Large intestine (tissue), 3 donors: ENCODE results near the gene TMEM140. TPM values are rescaled to one million over a fixed set of nuclear protein-coding genes. Genes with fewer than 3 reads are reported as not detected.

ENCODE experiments used
- DNase-seq, 2 donors: peaks; one replicate each; pipeline versions ENCODE4 v3.0.0 to v3.0.0-alpha.2; 2013
- H3K27ac ChIP-seq: one replicate; pipeline ENCODE4 v1.5.1; 2013; ENCODE audit warnings: low read length
- H3K27me3 ChIP-seq: 2 replicates; pipeline ENCODE4 v1.6.1; 2013; ENCODE audit warnings: low read length; ENCODE audit not compliant: control insufficient read depth, insufficient read depth
- H3K36me3 ChIP-seq: 2 replicates; pipeline ENCODE4 v1.6.1; 2013; ENCODE audit warnings: low read length; ENCODE audit not compliant: control insufficient read depth, insufficient read depth
- H3K4me1 ChIP-seq: one replicate; pipeline ENCODE4 v1.6.1; 2013; ENCODE audit warnings: low read length; ENCODE audit not compliant: control insufficient read depth, insufficient read depth
- H3K4me3 ChIP-seq: one replicate; pipeline ENCODE4 v1.5.1; 2013; ENCODE audit warnings: low read length
- H3K9me3 ChIP-seq: one replicate; pipeline ENCODE4 v1.6.1; 2013; ENCODE audit warnings: mild to moderate bottlenecking, low read depth, low read length, moderate library complexity; ENCODE audit not compliant: control insufficient read depth
- WGBS: methylation state at CpG from one replicate; pipeline ENCODE4 v1.1.5; 2013; ENCODE audit warnings: low lambda C conversion rate; ENCODE audit not compliant: insufficient coverage; 5-methylcytosine and 5-hydroxymethylcytosine counted together
- polyA plus RNA-seq: library from polyadenylated mRNA; unstranded; fragments of 120-200 nt; gene quantifications from one replicate; pipeline ENCODE4 v1.2.1, GENCODE V29; 2013

Gene TMEM140
- polyA plus RNA-seq, 1 donor, result 20.6 TPM

GRCh38 chr7:135156290-135156689 is 8.4 kb downstream of the TMEM140 start:
- Histone ChIP-seq H3K4me1 (no peaks in the 10 kb centered on the region), H3K27me3 (no peaks in the 10 kb centered on the region), H3K9me3 (peaks cover 9% of the 10 kb centered on the region), H3K27ac (no peak overlapping the region), H3K36me3 (peaks cover 6% of the 10 kb centered on the region), H3K4me3 (no peak overlapping the region)
- WGBS, result 86% methylated on average over 1 of the region's 1 CpG
- DNase-seq, result no peak

DNA sequence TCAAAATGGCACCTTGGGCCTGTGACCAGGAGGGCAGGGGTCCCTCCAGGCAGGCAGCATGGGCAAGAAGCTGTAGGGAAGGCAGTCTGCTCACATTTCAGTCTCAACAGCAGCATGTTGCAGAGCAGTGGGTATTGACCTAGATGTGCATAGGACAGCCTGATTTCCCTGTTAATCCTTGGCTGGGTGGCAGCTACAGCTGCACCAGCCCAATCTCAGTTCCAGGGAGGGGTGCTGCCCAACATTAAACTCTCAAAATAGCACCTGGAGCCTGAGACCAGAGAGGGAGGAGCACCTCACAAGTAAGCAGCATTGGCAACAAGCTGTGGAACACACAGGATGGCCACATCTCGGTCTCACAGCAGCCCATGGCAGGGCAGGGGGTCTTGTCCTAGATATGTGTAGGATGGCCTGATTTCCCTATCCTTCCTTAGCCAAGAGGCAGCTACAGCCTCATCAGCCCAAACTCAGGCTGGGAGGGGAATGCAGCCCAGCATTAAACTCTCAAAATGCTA is 10.3 kb downstream of the TMEM140 start:
- Histone ChIP-seq H3K27ac (no peak overlapping the region), H3K27me3 (no peaks in the 10 kb centered on the region), H3K4me1 (no peaks in the 10 kb centered on the region), H3K4me3 (no peak overlapping the region), H3K36me3 (peaks cover 8% of the 10 kb centered on the region), H3K9me3 (peaks cover 14% of the 10 kb centered on the region)
- WGBS, result no CpG with 5 or more reads among the region's 1 CpG
- DNase-seq, result no peak

DNA sequence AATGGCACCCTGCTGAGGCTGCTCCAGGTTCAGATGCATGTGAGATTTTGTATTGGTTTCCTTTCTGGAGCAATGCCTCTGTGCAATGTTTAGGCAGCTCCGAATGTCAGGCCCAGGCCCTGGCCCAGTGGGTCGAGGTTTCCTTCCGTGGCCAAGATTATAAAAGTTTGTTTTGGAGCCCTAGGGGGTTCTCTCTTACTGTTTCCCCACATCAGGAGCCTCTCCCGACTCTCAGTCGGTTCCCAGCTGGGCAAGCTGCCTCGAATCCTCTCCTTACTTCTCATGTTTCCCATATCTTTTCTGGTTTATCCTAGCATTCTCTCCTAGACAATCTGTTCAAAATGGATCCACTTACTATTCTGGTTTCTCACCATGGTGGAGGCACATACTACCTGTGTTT is 11.0 kb downstream of the TMEM140 start:
- Histone ChIP-seq H3K4me1 (no peaks in the 10 kb centered on the region), H3K9me3 (peaks cover 14% of the 10 kb centered on the region), H3K4me3 (no peak overlapping the region), H3K27ac (no peak overlapping the region), H3K36me3 (peaks cover 8% of the 10 kb centered on the region), H3K27me3 (no peaks in the 10 kb centered on the region)
- DNase-seq, result no peak
- no CpG with 5 or more reads among the region's 6 CpGs for WGBS

DNA sequence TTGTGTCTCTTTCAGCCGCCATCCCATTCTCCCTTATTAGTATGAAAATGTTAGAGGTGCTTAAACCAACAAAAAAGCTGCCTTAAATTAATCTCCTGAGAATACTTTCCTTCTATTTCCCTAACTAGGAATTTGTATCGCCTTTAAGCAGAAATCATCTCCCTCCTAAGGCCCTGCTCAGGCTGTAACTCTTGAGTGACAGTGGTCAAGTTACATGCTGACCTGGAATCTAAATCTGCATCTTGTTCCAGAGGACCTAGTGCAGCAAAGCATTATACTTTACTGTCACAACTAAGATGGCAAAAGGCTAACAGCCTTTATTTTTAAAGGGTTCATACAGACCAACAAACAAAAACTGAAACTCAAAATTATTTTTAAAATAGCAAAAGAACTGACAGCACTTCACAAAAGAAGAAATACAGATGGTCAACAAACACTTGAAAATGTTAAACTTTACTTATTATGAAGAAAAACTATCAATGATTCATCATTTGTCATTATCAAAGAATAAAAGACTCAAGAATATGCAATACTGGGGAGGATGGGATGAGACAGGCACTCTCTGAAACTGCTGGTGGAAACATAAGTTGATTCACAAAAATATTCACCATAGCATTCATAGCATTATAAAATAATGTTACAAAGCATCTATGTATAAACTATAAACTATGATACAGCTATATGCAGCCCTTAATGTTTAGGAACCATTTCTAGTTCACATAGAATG is 11.7 kb downstream of the TMEM140 start:
- DNase-seq, result no peak
- peaks cover 14% of the 10 kb centered on the region for H3K9me3 ChIP-seq
- H3K27ac ChIP-seq, result no peak overlapping the region
- H3K27me3 ChIP-seq, result no peaks in the 10 kb centered on the region
- no peaks in the 10 kb centered on the region for H3K4me1 ChIP-seq
- peaks cover 12% of the 10 kb centered on the region for H3K36me3 ChIP-seq
- WGBS, result 83% methylated on average over 1 of the region's 2 CpGs
- H3K4me3 ChIP-seq, result no peak overlapping the region

- no peak overlapping the region for H3K4me3 ChIP-seq
- H3K9me3 ChIP-seq, result peaks cover 14% of the 10 kb centered on the region
- H3K4me1 ChIP-seq, result no peaks in the 10 kb centered on the region
- no peak overlapping the region for H3K27ac ChIP-seq
- H3K27me3 ChIP-seq, result no peaks in the 10 kb centered on the region
- WGBS, result 88% methylated on average over 1 of the region's 5 CpGs
- H3K36me3 ChIP-seq, result peaks cover 20% of the 10 kb centered on the region
- DNase-seq, result peak; percentile 19 to 42
These were observed 12.4 kb downstream of the TMEM140 start for GRCh38 chr7:135160098-135160857.

- WGBS, result 80% methylated on average over 3 of the region's 9 CpGs
- Histone ChIP-seq H3K27me3 (no peaks in the 10 kb centered on the region), H3K27ac (no peak overlapping the region), H3K4me1 (no peaks in the 10 kb centered on the region), H3K9me3 (peaks cover 7% of the 10 kb centered on the region), H3K4me3 (no peak overlapping the region), H3K36me3 (peaks cover 28% of the 10 kb centered on the region)
- DNase-seq, result no peak
These were observed 13.2 kb downstream of the TMEM140 start for GRCh38 chr7:135160858-135161653.

GRCh38 chr7:135161669-135162068 is 13.8 kb downstream of the TMEM140 start:
- peaks cover 34% of the 10 kb centered on the region for H3K36me3 ChIP-seq
- no peaks in the 10 kb centered on the region for H3K4me1 ChIP-seq
- H3K27ac ChIP-seq, result no peak overlapping the region
- H3K9me3 ChIP-seq, result peaks cover 5% of the 10 kb centered on the region
- DNase-seq, result no peak
- H3K27me3 ChIP-seq, result no peaks in the 10 kb centered on the region
- 100% methylated on average over 1 of the region's 6 CpGs for WGBS
- no peak overlapping the region for H3K4me3 ChIP-seq

- WGBS, result 100% methylated on average over 1 of the region's 2 CpGs
- Histone ChIP-seq H3K9me3 (peaks cover 5% of the 10 kb centered on the region), H3K4me1 (no peaks in the 10 kb centered on the region), H3K27me3 (no peaks in the 10 kb centered on the region), H3K27ac (no peak overlapping the region), H3K4me3 (no peak overlapping the region), H3K36me3 (peaks cover 38% of the 10 kb centered on the region)
- DNase-seq, result no peak
These were observed 14.6 kb downstream of the TMEM140 start for GRCh38 chr7:135162382-135163001.

DNA sequence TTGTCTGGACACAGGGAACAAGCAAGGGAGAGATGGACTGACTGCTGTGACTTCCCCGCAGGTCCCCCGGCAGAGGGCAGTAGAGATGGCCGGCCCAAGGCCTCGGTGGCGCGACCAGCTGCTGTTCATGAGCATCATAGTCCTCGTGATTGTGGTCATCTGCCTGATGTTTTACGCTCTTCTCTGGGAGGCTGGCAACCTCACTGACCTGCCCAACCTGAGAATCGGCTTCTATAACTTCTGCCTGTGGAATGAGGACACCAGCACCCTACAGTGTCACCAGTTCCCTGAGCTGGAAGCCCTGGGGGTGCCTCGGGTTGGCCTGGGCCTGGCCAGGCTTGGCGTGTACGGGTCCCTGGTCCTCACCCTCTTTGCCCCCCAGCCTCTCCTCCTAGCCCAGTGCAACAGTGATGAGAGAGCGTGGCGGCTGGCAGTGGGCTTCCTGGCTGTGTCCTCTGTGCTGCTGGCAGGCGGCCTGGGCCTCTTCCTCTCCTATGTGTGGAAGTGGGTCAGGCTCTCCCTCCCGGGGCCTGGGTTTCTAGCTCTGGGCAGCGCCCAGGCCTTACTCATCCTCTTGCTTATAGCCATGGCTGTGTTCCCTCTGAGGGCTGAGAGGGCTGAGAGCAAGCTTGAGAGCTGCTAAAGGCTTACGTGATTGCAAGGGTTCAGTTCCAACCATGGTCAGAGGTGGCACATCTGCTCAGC is 16.6 kb downstream of the TMEM140 start:
- WGBS, result no CpG with 5 or more reads among the region's 18 CpGs
- H3K27ac ChIP-seq, result no peak overlapping the region
- H3K27me3 ChIP-seq, result no peaks in the 10 kb centered on the region
- H3K36me3 ChIP-seq, result peaks cover 49% of the 10 kb centered on the region
- peaks cover 13% of the 10 kb centered on the region for H3K4me1 ChIP-seq
- peaks cover 5% of the 10 kb centered on the region for H3K9me3 ChIP-seq
- H3K4me3 ChIP-seq, result no peak overlapping the region
- DNase-seq, result no peak
